ENCODE results near the gene FUT1.
"Not testable (repeated sequence)": the region's sequence is repeated elsewhere in the genome, so short reads cannot be mapped to it uniquely, and the experiment has no call there.

Gene FUT1

DNA sequence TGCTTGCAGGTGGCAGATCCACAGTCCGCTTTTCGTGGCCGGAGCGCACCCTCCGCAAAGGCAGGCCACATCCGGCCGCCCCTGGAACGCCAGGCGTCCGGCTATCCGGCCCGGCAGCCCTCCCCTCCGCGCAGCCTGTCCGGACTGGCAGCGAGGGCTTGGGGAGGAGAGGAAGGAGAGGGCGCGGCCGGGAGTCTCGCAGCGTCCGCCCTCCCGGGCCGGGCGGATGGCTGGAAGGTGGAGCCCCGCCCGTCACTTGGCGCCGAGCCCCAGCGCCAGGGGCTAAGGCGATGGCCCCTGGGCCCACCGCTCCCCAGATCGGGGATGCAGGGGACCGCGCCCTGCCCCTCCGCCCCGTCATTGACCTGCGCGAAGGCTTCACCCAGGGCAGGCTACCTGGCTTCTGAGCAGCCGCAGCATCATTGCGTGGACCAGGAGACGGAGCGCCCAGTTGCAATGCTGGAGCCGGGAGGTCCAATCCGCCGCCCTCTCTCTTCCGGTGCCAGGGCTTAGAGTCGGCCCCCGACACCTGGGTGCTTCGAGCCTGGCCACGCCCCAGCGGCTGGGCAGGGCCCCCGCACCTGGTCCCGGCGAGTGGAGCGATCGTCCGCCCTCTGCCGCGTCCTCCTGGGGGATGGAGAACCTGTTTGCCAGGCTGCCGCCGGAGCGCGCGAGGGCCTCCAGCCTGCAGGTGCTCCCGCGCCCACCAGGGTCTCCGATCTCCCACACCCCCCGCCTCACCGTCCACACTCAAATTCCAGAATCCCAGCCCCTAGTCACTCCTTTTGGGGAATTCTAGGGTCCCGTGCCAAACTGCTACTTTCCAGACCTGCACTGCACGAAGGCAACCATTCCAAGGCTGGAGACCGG, at the start of gene FUT1:
FUT1 (minus strand) TSS at position 146 of the 870 bp plus-strand sequence. CDS start 1,360 bp downstream, outside the sequence.
- DNase-seq: peak in 11 of 58 donors; percentile 5 to 42 (median 20)

DNA sequence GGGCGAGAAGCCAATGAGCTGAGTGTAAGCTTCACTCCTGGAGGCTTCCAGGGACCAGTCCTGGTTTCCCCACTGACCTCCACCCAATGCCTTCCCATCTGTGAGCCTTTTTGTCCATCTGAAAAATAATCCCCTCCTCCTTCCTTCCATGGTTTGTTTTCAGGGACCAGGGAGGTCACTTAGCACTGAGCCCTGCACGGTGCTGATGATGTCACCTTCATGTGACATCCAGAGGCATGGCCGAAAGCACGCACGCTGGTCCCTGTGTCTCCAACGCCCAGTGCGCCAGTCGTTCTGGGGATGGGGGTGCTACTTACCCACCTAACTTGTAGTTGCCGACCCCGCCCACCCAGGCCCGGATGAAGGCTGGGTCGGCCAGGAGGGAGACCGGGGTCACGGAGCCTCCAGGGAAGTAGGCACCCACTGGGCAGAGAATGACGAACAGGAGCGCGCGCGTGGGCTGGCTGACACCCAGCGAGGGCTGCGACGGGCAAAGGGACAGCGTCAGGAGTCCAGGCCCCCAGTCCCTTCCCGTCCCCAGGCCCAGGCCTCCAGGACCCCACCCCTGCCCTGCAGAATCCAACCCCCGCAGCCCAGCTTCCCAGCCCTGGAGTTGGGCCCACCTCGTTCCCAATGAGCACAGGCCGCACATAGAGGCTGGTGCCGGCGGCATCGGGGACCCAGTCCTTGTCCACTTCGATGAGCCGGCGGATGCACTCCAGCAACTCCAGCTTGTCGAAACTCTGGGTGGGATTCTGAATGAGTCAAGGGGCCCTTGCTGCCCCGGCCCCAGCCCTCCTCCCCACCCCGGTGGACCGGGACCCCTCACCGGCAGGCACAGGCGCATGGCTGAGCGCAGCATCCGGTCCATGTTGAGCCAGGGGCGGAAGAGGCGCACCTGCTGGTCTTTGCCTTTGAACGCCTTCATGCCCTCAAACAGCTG, 47.2 kb upstream of the FUT1 start:
- no peak for DNase-seq

DNA sequence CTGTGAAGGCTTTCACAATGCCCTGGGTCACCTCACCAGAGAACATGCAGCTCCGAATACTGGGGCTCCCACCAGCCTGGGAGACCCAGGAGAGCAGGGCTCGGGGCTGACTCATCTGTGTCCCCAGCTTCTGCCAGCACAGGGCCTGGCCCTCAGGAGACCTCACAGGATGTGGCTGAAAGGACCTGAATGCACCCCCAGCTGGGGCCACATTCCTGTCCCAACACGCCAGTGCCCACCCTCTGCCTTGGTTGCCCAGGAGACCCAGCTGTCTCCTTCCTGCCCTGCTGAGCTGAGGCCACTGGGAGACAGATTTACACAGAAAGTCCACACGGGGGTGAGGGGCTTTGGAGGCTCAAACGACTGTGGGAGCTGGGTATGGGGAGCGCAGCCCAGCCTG, 46.5 kb upstream of the FUT1 start:
- DNase-seq: peak in 1 of 58 donors; percentile 29

DNA sequence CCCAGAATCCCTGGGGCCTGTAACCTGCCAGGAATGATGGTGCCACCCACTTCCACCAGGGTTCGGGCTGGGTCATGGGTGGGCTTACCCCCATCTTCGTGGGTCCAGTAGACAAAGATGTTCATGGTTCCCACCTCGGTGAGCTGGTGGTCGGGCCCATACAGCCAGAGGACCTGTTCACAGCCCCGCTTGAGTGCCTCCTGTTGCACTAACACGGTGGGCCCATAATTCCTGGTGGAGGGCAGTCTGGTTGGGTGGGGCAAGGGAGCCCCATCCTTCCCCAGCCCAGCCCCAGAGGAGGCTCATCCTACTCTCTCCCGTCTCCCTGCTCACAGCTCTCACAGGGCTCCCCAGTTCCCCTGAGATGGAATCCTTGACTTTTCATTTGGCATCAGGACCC, 44.7 kb upstream of the FUT1 start:
- DNase-seq: no peak

DNA sequence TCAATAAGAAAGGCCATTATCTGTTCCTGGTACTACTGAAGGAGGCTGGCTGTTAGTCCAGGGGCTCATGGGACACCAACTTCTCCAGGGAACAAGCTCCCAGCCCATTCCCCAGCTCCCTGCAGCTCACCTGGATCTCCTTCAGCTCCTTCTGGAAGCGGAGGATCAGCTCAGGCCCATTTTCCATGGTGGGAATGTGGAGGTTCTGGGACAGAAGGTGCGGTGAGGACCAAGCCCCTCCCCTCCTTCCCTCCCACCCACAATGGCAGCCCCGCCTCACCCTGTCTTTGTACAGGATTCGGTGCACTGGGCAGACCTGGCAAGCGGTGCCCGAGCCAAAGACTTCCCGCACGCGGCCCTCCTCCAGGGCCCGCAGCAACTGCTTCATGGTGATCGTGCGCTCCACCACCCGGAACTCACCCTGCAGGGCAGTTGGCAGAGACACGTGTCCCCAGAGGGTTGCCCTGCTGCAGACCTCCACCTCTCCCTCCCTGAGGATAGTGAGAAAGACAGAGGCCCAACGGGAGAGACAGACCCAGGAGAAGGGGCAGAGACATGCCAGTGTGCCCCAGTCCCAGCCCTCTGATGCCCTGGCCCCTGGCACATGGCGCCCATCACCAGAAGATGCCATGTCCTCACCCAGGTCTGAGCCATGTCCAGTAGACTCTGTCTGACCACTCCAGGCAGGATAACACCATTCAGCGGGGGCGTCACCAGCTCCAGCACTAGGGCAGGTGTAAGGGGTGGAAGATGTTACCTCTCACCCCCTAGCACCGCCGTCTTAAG, 44.0 kb upstream of the FUT1 start:
- DNase-seq: no peak

DNA sequence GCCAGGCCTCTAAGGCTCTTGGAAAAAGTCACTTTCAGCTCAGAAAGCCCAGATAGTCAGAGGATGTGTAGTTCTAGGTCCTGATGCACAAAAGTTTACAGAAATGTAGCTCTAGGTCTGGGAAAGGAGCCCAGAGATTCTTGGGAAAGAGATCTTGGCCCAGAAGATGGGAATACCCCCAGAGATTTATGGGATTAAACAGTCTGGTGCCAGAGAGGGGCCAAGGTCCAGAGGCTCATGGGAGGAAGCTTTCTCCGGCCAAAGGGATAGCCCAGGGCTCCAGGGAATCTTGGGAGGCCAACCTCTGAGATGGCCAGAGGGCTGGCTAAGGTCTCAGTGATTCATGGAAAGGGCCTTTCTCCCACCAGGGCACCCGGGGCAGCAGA, 43.2 kb upstream of the FUT1 start:
- DNase-seq: peak in 6 of 58 donors; percentile 33 to 69 (median 56)

DNA sequence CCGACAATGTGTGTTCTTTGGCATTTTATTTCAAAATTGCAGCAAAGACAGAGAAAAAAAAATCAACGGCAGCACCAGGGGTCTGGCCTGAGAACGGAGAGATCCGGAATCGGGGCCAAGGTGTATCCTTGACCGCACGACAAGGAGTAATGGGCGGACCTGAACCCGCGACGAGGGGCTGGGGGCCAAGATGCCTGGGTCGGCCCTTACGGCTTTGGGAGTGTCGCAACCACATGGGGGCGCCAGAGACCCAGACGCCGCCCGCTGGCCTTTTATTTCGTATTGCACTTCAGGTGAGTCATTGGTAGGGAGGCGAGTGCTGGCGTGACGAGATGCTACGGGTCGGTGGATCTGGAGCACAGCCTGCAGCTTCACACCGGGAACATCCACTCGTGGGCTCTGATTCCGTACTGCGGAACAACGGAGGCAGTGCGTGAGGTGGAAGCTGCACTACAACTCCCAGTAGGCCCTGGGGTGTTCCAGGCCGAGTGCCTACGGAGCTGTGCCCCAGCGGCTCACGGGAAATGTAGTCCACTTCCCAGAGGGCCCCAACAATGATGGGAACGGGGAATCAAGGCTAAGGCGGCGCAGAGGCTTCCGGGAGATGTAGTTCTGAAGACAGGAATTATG, 42.7 kb upstream of the FUT1 start:
- peak; percentile 66 to 97 (median 91) for DNase-seq

DNA sequence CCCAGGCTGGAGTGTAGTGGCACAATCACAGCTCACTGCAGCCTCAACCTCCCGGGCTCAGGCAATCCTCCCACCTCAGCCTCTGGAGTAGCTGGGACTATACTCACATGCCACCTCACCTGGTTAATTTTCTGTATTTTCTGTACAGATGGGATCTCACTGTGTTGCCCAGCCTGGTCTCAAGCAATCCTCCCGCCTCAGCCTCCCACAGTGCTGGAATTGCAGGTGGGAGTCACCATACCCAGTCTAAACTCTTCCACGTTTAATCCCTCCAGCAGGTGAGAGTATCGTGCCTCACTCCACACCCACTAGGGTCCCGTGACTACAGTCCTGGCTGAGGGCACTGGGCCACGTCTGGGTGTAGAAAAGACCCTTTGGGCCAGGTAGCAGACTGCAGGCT, 41.9 kb upstream of the FUT1 start:
- no peak for DNase-seq

DNA sequence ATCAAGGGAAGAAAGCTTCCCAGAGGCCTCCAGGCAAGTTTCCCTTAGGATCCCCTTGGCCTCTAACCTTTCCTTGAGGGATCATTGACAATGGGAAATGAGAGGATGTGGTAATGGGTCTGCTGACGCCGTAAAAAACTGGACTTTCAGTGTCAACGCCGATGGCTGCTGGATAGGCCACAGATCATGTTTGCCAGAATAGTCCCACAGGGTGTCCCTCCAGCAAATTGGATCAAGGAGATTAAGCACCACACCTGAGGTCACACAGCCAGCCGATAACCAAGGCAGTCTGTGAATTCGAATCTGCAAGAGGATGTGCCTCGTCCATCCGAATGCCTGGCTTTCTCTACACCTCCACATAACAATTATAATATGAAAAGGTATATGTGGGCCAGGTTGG, 40.8 kb upstream of the FUT1 start:
- no peak for DNase-seq

DNA sequence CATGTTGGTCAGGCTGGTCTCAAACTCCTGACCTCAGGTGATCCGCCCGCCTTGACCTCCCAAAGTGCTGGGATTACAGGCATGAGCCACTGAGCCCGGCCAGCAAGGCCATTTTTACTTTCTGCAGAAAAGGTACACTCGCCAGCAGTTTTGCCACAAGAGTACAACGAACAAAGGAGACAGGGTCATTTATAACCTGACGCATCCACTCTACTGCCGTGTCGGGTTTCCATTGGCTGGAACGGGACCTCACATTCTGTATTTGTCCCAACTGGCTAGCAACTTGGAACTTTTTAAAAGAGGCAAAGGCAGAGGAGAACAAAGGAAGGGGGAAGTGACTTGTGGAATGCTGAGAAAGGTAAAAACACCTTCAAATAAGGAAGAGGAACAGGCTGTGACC, 34.9 kb upstream of the FUT1 start:
- DNase-seq: not testable (repeated sequence)

DNA sequence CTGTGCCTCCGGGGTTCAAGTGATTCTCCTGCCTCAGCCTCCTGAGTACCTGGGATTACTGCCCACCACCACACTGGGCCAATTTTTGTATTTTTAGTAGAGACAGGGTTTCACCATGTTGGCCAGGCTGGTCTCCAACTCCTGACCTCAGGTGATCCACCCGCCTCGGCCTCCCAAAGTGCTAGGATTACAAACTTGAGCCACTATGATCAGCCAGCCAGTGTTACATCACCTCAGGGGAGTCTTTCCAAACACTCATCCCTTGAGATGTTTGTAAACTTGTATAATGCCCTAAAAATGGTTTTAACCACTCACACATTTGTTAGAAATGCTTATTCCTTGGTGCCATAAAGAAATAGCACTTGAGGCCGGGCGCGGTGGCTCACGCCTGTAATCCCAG, 34.0 kb upstream of the FUT1 start:
- not testable (repeated sequence) for DNase-seq

DNA sequence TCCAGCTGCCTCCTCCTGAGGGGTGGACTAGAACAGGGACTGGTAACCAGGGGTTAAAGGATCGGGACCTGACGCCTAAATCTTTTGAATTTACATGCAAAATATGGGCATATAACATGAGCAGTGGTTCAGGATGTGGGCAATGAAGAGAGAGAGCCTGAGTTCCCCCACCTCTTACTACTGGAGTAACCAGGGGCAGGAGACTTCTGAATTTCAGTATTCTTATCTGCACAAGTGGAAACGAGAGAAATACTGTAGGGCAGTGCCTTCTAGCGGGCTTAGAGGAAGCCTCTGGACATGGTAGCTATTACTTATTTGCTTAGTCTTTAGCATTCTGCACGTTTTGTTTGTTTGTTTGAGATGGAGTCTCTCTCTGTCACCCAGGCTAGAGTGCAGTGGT, 32.1 kb upstream of the FUT1 start:
- DNase-seq: no peak

DNA sequence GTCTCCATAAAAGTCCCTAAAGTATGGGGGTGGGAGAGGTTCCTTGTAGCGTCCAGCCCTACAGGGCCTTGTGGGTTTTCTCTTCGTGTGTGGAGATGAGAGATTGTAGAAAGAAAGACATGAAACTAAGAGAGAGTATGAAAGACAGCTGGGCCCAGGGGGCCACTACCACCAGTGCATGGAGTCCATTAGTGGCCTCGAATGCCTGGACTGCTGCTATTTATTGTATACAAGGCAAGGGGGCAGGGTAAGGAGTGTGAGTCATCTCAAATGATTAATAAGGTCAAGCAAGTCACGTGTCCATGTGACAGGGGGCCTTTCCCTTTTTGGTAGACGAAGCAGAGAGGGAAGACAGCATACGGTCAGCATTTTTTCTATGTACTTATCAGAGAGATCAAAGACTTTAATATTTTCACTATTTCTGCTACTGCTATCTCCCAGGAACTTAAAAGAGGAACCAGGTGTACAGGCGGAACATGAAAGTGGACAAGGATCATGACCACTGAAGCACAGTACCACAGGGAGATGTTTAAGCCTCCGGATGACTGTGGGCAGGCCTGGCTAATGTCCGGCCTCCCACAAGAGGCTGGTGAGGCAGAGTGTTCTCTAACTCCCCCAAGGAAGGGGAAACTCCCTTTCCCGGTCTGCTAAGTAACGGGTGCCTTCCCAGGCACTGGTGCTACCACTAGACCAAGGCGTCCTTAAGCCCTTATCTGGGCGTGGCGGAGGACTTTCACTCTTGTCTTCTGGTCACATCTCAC, 28.4 kb upstream of the FUT1 start:
- DNase-seq: no peak

DNA sequence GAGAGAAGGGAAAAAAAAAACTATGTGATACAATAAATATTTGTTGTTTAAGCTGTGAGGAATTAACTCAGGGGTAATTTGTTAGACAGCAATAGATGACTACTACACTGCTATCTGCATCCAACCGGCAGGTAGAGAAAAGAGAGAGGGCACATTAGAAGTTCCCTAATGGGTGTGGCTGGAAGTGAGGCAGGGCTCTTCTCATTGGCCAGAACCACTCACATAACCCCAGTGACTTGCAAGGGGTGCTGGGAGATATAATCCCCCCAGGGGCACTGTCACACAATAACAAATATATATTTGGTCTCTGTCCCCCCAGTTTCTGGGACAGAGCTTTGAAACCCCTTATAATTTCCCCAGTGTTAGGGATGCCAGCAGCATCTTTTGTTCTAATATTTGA, 27.2 kb upstream of the FUT1 start:
- DNase-seq: no peak

DNA sequence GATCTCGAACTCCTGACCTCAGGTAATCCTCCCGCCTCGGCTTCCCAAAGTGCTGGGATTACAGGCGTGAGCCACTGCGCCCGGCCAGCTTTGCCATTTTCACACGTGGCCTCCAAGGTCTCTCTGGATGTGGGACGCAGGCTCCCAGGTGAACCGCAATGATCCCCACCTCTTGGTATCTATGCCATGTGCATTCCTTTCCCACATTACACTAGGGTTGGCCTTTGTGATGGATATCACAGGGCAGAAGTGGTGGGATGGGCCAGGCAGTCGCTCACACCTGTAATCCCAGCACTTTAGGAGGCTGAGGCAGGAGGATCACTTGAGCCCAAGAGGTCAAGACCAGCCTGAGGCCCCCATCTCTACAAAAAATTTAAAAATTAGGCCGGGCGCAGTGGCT, 25.3 kb upstream of the FUT1 start:
- no peak for DNase-seq

DNA sequence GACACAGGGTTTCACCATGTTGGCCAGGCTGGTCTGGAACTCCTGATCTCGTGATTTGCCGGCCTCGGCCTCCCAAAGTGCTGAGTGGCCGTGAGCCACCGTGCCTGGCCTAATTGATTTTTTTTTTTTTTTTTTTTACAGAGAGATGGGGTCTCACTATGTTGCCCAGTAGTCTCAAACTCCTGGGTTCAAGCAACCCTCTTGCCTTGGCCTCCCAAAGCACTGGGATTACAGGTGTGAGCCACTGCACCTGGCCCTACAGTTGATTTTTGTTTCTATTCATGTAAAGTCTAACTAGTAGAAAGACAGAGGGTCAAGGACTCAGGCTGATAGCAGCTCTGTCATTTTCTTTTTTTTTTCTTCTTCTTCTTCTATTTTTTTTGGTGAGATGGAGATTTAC, 24.7 kb upstream of the FUT1 start:
- no peak for DNase-seq

DNA sequence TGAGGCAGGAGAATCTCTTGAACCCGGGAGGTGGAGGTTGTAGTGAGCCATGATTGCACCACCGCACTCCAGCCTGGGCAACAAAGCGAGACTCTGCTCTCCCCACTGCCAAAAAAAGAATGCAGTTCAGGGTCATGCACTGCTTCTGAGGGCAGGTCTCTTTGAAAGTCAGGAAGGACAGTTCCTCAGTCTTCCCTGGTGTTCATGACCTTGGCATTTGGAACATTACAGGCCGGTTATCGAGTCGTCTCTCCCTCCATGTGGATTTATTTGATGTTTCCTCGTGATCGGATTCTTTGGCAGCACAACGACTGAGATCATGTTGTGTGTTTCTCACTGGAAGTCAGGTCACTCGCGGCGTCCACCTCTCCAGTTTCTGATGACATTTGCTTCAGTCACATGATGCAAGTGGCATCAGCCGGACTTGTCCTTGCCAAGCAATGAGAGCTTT, 20.1 kb upstream of the FUT1 start:
- DNase-seq: no peak

DNA sequence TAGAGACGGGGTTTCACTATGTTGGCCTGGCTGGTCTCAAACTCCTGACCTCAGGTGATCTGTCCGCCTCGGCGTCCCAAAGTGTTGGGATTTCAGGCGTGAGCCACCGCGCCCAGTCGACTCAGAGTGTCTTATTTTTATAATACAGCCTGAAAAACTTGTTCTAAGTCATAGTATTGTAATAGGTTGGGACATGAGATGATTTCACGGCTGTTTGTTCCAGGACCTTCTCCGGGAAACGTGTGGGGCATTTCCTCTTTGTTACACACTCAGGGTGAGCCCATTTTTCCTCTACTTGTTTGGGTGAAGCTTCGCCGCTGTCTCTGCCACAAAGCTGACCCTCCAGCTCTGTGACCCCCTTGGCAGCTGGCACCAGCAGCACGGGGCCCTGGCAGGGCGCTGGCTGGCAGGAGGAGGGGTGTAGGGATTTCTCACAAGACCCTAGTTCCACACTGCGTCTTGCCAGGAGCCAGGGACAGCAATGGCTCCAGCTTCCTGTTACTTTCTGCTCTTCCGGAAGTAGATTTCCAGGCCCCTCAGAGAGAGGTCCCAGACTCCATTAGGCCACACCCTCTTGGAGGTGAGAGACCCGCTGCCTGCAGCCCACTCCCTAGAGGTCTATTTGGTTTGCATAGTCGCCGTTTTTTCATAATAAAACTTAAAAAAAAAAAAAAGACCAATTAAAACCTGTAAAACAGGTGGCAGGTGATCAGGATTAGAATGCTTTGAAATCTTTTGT, 18.5 kb upstream of the FUT1 start:
- no peak for DNase-seq

DNA sequence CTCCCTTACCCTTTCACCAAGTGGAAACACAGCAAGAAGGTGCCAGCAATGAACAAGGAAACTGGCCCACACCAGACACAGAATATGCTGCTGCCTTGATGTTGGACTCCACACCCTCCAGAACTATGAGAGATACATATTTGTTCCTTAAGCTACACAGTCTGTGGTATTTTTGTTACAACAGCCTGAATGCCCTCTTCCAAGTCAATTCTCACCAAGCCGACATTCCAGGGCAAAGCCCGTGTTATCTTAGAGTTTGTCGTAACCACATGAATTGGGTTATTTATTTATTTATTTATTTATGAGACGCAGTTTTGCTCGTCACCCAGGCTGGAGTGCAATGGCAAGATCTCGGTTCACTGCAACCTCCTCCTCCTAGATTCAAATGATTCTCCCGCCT, 17.8 kb upstream of the FUT1 start:
- DNase-seq: no peak

Data from anterior cingulate cortex (tissue), 58 donors.